HEK293 (cell line): ENCODE results near the gene NAT10.

Experiments
- ATF2 ChIP-seq: fragments of 450-650 bp; formaldehyde crosslinking; IDR thresholded peaks from 2 replicates; pipeline ENCODE4 v1.5.1; 2016; ENCODE audit warnings: missing biosample characterization, missing genetic modification characterization, low read depth
- CTCF ChIP-seq: fragments of 450-650 bp; formaldehyde crosslinking; IDR thresholded peaks from 2 replicates; pipeline ENCODE4 v1.5.1; 2016; ENCODE audit warnings: missing biosample characterization, missing genetic modification characterization
- ELK4 ChIP-seq: IDR thresholded peaks from 2 replicates; pipeline ENCODE4 v1.6.1; 2011; ENCODE audit warnings: mild to moderate bottlenecking, low read depth, low read length, borderline replicate concordance
- REST ChIP-seq: fragments of 450-650 bp; formaldehyde crosslinking; IDR thresholded peaks from 2 replicates; pipeline ENCODE4 v1.5.1; 2016; ENCODE audit warnings: missing biosample characterization, missing genetic modification characterization
- SP3 ChIP-seq: fragments of 450-650 bp; formaldehyde crosslinking; IDR thresholded peaks from 2 replicates; pipeline ENCODE4 v1.5.1; 2016; ENCODE audit warnings: missing biosample characterization, missing genetic modification characterization
- TCF7L2 ChIP-seq: IDR thresholded peaks from 2 replicates; pipeline ENCODE4 v1.6.1; 2011; ENCODE audit warnings: low read depth, mild to moderate bottlenecking, inconsistent platforms, low read length, moderate library complexity, borderline replicate concordance
- YY1 ChIP-seq: fragments of 450-650 bp; formaldehyde crosslinking; IDR thresholded peaks from 2 replicates; pipeline ENCODE4 v1.5.1; 2018; ENCODE audit warnings: missing biosample characterization, missing genetic modification characterization
- ZBTB17 ChIP-seq: fragments of 450-650 bp; formaldehyde crosslinking; IDR thresholded peaks from 2 replicates; pipeline ENCODE4 v1.5.1; 2016; ENCODE audit warnings: missing biosample characterization, missing genetic modification characterization
- ZNF148 ChIP-seq: fragments of 450-650 bp; formaldehyde crosslinking; IDR thresholded peaks from 2 replicates; pipeline ENCODE4 v1.5.0; 2017; ENCODE audit warnings: missing biosample characterization, missing genetic modification characterization, borderline replicate concordance
- ZNF248 ChIP-seq: fragments of 450-650 bp; formaldehyde crosslinking; IDR thresholded peaks from 2 replicates; pipeline ENCODE4 v1.5.1; 2017; ENCODE audit warnings: missing biosample characterization, missing genetic modification characterization
- ZNF274 ChIP-seq, 2 experiments: fragments of 200-500 bp in 1 of 2; fragments of 450-650 bp in 1 of 2; sonication (Bioruptor generic) in 1 of 2; formaldehyde crosslinking in 1 of 2; IDR thresholded peaks; 2 replicates each; pipeline versions ENCODE4 v1.5.1 to v1.6.1; 2014 to 2016; ENCODE audit warnings: borderline replicate concordance in 1 of 2, inconsistent platforms in 1 of 2, low read length in 1 of 2, missing biosample characterization in 1 of 2, missing genetic modification characterization in 1 of 2
- ZNF394 ChIP-seq: fragments of 450-650 bp; formaldehyde crosslinking; IDR thresholded peaks from 2 replicates; pipeline ENCODE4 v1.5.1; 2016; ENCODE audit warnings: missing biosample characterization, missing genetic modification characterization, mild to moderate bottlenecking, moderate library complexity, borderline replicate concordance
- ZNF610 ChIP-seq: fragments of 450-650 bp; formaldehyde crosslinking; IDR thresholded peaks from 2 replicates; pipeline ENCODE4 v1.5.1; 2016; ENCODE audit warnings: missing biosample characterization, missing genetic modification characterization, borderline replicate concordance

GRCh38 chr11:34128824-34129223 lies 23.4 kb downstream of the NAT10 start:
- TF ChIP-seq ZNF148 (tag by site-specific recombination) (no peak), TCF7L2 (no peak), ZNF274 (IDR thresholded peaks at IDR 0.05; ENCODE audit: low read length) (no peak), ZNF274 (tag by site-specific recombination; IDR thresholded peaks at IDR 0.05; ENCODE audit: borderline replicate concordance) (no peak), YY1 (tag by site-specific recombination) (no peak), ZNF394 (tag by site-specific recombination) (no peak), ZNF248 (tag by site-specific recombination) (no peak), SP3 (tag by site-specific recombination) (no peak), CTCF (tag by site-specific recombination) (no peak), ZNF610 (no peak), REST (tag by site-specific recombination) (no peak), ATF2 (tag by site-specific recombination) (no peak), ELK4 (no peak), ZBTB17 (tag by site-specific recombination) (no peak)
